ENCODE data around the gene CCNT2. TPM values are rescaled to one million over a fixed set of nuclear protein-coding genes. Genes with fewer than 3 reads are reported as not detected.

CCNT2 gene
- total RNA-seq, 1 experiment from 2014 or later = 29.6 TPM

DNA sequence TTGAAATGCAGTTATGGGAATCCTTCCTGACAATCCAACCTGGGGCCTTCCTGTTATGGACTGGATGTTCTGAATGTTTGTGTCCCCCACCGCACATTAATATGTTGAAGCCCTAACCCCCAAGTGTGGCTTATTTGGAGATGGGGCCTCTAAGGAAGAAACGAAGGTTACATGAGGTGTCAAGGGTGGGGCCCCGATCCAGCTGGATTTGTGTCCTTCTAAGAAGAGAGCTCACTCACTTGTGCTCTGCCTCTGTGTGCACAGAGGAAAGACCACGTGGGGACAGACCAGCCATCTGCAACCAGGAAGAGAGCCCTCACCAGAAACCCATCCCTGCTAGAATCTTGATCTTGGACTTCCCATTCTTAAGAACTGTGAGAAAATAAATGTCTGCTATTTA, 84.2 kb downstream of the CCNT2 start:
- BruUV-seq (replicated peaks) = no TSS peak
- no peak for TF ChIP-seq POLR2AphosphoS5 (IDR thresholded peaks at IDR 0.05; ENCODE audit: low read depth, low read length)
- Histone ChIP-seq H3K27ac (ENCODE audit: low read length) (no peak overlapping the region), H3K27me3 (ENCODE audit: control insufficient read depth, insufficient read depth, low read length) (peaks cover 3% of the 10 kb centered on the region; the same call in 1 of the 2 replicates), H3K36me3 (ENCODE audit: control insufficient read depth, insufficient read depth, low read length) (no peaks in the 10 kb centered on the region), H3K4me3 (ENCODE audit: low read depth in 2 of 2, low read length in 2 of 2) (no peak overlapping the region), H3K9me3 (ENCODE audit: control insufficient read depth, insufficient read depth, low read depth, low read length) (no peaks in the 10 kb centered on the region), H3K4me1 (ENCODE audit: control insufficient read depth, insufficient read depth, low read length) (peaks cover 4% of the 10 kb centered on the region)
- in situ Hi-C loops (cut with HindIII; ENCODE audit: low pct_unique_long_range_greater_than_20kb, low sequenced_read_pairs) (no loop called here), intact Hi-C loops (cut with micrococcal nuclease; ENCODE audit: unreplicated experiment) (loop anchor here (10.0 kb wide), 2 partner anchors 162 to 712 kb away; no protein-coding TSS in a partner anchor)
- DNase-seq (ENCODE audit: low read depth, low spot score) = no peak
- ChIA-PET POLR2A (no interaction called here), CTCF (no interaction called here)
- ATAC-seq = no peak

DNA sequence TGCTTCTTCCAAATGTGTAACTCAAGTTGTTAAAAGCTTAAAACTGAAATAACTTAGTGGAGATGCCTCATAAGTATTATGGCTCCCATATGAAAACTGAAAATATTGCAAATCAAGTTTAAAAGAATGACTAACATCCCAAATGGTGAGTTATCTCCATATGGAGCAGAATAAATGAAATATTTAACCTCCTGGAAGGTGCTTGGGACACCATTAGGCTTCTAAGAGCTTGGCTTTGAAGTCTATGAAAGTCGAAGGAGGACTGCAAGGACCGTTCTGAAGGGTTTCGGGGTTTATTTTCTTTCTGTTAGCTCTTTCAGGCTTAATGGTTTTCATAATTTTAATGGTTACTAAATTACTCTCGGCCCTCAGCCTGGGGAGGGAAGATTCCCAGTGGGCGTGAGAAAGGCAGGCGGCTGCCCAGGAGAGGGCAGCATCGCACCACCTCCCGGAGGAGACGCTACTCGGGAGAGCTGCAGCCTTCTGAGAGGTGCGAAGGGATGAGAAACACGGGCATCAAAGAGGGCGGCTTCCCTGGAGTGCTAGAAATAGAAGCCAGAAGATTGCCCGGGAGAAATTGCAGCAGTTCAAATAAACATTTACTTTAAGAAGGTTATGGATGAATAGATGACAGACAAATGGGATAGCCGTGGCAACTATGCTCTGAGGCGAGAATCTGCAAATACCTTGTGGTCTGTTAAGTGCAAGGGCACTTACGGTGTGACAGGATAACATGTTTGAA, 85.6 kb downstream of the CCNT2 start:
- CTCF ChIA-PET = interaction anchor here (0.5 to 1.4 kb wide), 8 partner anchors 15 to 1150 kb away, joined by 3 to 8 read pairs (median 4); no protein-coding TSS in a partner anchor
- H3K27ac ChIP-seq (ENCODE audit: low read length) = no peak overlapping the region
- POLR2A ChIA-PET = no interaction called here
- H3K4me1 ChIP-seq (ENCODE audit: control insufficient read depth, insufficient read depth, low read length) = peaks cover 4% of the 10 kb centered on the region
- H3K9me3 ChIP-seq (ENCODE audit: control insufficient read depth, insufficient read depth, low read depth, low read length) = no peaks in the 10 kb centered on the region
- DNase-seq (ENCODE audit: low read depth, low spot score) = peak; percentile 57
- H3K4me3 ChIP-seq (ENCODE audit: low read depth in 2 of 2, low read length in 2 of 2) = no peak overlapping the region
- ATAC-seq = peak; percentile 100
- in situ Hi-C loops (cut with HindIII; ENCODE audit: low pct_unique_long_range_greater_than_20kb, low sequenced_read_pairs) = no loop called here
- H3K27me3 ChIP-seq (ENCODE audit: control insufficient read depth, insufficient read depth, low read length) = peaks cover 3% of the 10 kb centered on the region; the same call in 1 of the 2 replicates
- no peaks in the 10 kb centered on the region for H3K36me3 ChIP-seq (ENCODE audit: control insufficient read depth, insufficient read depth, low read length)
- intact Hi-C loops (cut with micrococcal nuclease; ENCODE audit: unreplicated experiment) = loop anchor here (10.0 kb wide), 2 partner anchors 161 to 711 kb away; no protein-coding TSS in a partner anchor
- no TSS peak for BruUV-seq (replicated peaks)
- TF ChIP-seq, protein P1, sequence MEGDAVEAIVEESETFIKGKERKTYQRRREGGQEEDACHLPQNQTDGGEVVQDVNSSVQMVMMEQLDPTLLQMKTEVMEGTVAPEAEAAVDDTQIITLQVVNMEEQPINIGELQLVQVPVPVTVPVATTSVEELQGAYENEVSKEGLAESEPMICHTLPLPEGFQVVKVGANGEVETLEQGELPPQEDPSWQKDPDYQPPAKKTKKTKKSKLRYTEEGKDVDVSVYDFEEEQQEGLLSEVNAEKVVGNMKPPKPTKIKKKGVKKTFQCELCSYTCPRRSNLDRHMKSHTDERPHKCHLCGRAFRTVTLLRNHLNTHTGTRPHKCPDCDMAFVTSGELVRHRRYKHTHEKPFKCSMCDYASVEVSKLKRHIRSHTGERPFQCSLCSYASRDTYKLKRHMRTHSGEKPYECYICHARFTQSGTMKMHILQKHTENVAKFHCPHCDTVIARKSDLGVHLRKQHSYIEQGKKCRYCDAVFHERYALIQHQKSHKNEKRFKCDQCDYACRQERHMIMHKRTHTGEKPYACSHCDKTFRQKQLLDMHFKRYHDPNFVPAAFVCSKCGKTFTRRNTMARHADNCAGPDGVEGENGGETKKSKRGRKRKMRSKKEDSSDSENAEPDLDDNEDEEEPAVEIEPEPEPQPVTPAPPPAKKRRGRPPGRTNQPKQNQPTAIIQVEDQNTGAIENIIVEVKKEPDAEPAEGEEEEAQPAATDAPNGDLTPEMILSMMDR (IDR thresholded peaks at IDR 0.05) = peak; percentile 97
- TF ChIP-seq, protein P2, sequence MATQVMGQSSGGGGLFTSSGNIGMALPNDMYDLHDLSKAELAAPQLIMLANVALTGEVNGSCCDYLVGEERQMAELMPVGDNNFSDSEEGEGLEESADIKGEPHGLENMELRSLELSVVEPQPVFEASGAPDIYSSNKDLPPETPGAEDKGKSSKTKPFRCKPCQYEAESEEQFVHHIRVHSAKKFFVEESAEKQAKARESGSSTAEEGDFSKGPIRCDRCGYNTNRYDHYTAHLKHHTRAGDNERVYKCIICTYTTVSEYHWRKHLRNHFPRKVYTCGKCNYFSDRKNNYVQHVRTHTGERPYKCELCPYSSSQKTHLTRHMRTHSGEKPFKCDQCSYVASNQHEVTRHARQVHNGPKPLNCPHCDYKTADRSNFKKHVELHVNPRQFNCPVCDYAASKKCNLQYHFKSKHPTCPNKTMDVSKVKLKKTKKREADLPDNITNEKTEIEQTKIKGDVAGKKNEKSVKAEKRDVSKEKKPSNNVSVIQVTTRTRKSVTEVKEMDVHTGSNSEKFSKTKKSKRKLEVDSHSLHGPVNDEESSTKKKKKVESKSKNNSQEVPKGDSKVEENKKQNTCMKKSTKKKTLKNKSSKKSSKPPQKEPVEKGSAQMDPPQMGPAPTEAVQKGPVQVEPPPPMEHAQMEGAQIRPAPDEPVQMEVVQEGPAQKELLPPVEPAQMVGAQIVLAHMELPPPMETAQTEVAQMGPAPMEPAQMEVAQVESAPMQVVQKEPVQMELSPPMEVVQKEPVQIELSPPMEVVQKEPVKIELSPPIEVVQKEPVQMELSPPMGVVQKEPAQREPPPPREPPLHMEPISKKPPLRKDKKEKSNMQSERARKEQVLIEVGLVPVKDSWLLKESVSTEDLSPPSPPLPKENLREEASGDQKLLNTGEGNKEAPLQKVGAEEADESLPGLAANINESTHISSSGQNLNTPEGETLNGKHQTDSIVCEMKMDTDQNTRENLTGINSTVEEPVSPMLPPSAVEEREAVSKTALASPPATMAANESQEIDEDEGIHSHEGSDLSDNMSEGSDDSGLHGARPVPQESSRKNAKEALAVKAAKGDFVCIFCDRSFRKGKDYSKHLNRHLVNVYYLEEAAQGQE (IDR thresholded peaks at IDR 0.05; ENCODE audit: insufficient read depth in 1 of 2, low read depth in 2 of 2, low read length in 1 of 2) = no peak

DNA sequence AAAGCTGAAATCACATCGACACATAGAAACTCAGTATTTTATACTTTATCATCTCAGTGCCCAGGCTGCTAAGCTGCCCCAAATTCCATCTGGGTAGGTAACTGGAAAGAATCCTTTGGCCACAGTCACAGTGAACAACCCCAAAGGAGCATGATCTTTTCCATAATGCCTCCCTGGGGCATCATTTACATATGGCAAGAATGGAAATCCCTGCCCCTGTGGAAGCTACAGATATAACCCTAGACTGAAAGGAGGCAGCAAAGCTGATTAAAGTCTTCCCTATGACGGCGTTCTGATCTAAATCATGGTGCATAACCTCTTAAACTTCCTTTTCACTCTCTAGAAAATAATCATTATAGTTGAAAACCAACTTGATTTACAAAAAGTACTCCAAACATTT, 87.1 kb downstream of the CCNT2 start:
- CTCF ChIA-PET = no interaction called here
- POLR2A ChIA-PET = no interaction called here
- intact Hi-C loops (cut with micrococcal nuclease; ENCODE audit: unreplicated experiment) = loop anchor here (10.0 kb wide), 2 partner anchors 159 to 709 kb away; no protein-coding TSS in a partner anchor

More for the DNA sequence above, 87.1 kb downstream of the CCNT2 start:
- TF ChIP-seq TCF7L2 (IDR thresholded peaks at IDR 0.05; ENCODE audit: low read depth, low read length) = no peak
- H3K36me3 ChIP-seq (ENCODE audit: control insufficient read depth, insufficient read depth, low read length) = no peaks in the 10 kb centered on the region
- DNase-seq (ENCODE audit: low read depth, low spot score) = no peak
- H3K4me1 ChIP-seq (ENCODE audit: control insufficient read depth, insufficient read depth, low read length) = peaks cover 4% of the 10 kb centered on the region
- ATAC-seq = no peak
- BruUV-seq (replicated peaks) = no TSS peak
- H3K27me3 ChIP-seq (ENCODE audit: control insufficient read depth, insufficient read depth, low read length) = peaks cover 3% of the 10 kb centered on the region; the same call in 1 of the 2 replicates
- in situ Hi-C loops (cut with HindIII; ENCODE audit: low pct_unique_long_range_greater_than_20kb, low sequenced_read_pairs) = no loop called here
- no peak overlapping the region for H3K27ac ChIP-seq (ENCODE audit: low read length)
- no peaks in the 10 kb centered on the region for H3K9me3 ChIP-seq (ENCODE audit: control insufficient read depth, insufficient read depth, low read depth, low read length)
- no peak overlapping the region for H3K4me3 ChIP-seq (ENCODE audit: low read depth in 2 of 2, low read length in 2 of 2)

Other genes with a start within 250 kb of the CCNT2 start
- gene TMEM163, start 199.8 kb upstream of the CCNT2 start, total RNA-seq (2021; ENCODE audit: unreplicated experiment) = not detected
- gene ACMSD, start 80.2 kb upstream of the CCNT2 start, total RNA-seq (2021; ENCODE audit: unreplicated experiment) = not detected
- gene MAP3K19, start 128.6 kb downstream of the CCNT2 start, total RNA-seq (2021; ENCODE audit: unreplicated experiment) = not detected
- gene RAB3GAP1, start 133.5 kb downstream of the CCNT2 start, total RNA-seq (2021; ENCODE audit: unreplicated experiment) = 38.6 TPM